ENCODE measurements around the gene ZBP1.

The ZBP1 gene

GRCh38 chr20:57587278-57587988, 32.8 kb downstream of the ZBP1 start:
- H3K4me2 ChIP-seq, result no peak overlapping the region
- no peak overlapping the region for H3K4me3 ChIP-seq (IDR thresholded peaks at IDR 0.05; ENCODE audit: insufficient read depth, low read depth, low read length)
- H3K27ac ChIP-seq, result no peak overlapping the region
- H3K9ac ChIP-seq, result no peak overlapping the region
- H3K79me2 ChIP-seq (ENCODE audit: insufficient read depth, low read depth), result no peaks in the 10 kb centered on the region
- no peak overlapping the region for H2AFZ ChIP-seq (ENCODE audit: low read depth)
- H3K36me3 ChIP-seq (ENCODE audit: insufficient read depth), result no peaks in the 10 kb centered on the region
- no peak for TF ChIP-seq CTCF (conservative IDR thresholded peaks at IDR 0.05; ENCODE audit: low read depth, low read length)
- H3K4me1 ChIP-seq (ENCODE audit: low read depth, poor library complexity, severe bottlenecking), result no peaks in the 10 kb centered on the region
- H3K27me3 ChIP-seq (ENCODE audit: insufficient read depth, low read depth), result peaks cover 72% of the 10 kb centered on the region
- H4K20me1 ChIP-seq (ENCODE audit: insufficient read depth), result no peaks in the 10 kb centered on the region

- H4K20me1 ChIP-seq (ENCODE audit: insufficient read depth), result no peaks in the 10 kb centered on the region
- no peak overlapping the region for H3K9ac ChIP-seq
- H3K27me3 ChIP-seq (ENCODE audit: insufficient read depth, low read depth), result peaks cover 77% of the 10 kb centered on the region
- no peaks in the 10 kb centered on the region for H3K36me3 ChIP-seq (ENCODE audit: insufficient read depth)
- no peaks in the 10 kb centered on the region for H3K79me2 ChIP-seq (ENCODE audit: insufficient read depth, low read depth)
- no peak overlapping the region for H3K4me3 ChIP-seq (IDR thresholded peaks at IDR 0.05; ENCODE audit: insufficient read depth, low read depth, low read length)
- H3K27ac ChIP-seq, result no peak overlapping the region
- H2AFZ ChIP-seq (ENCODE audit: low read depth), result no peak overlapping the region
- H3K4me2 ChIP-seq, result no peak overlapping the region
- H3K4me1 ChIP-seq (ENCODE audit: low read depth, poor library complexity, severe bottlenecking), result no peaks in the 10 kb centered on the region
- no peak for TF ChIP-seq CTCF (conservative IDR thresholded peaks at IDR 0.05; ENCODE audit: low read depth, low read length)
These were observed 33.3 kb downstream of the ZBP1 start for GRCh38 chr20:57586943-57587277.

GRCh38 chr20:57586370-57586793, 33.8 kb downstream of the ZBP1 start:
- Histone ChIP-seq H3K4me2 (no peak overlapping the region), H3K79me2 (ENCODE audit: insufficient read depth, low read depth) (no peaks in the 10 kb centered on the region), H3K4me3 (IDR thresholded peaks at IDR 0.05; ENCODE audit: insufficient read depth, low read depth, low read length) (no peak overlapping the region), H2AFZ (ENCODE audit: low read depth) (no peak overlapping the region), H3K27me3 (ENCODE audit: insufficient read depth, low read depth) (peaks cover 77% of the 10 kb centered on the region), H3K36me3 (ENCODE audit: insufficient read depth) (no peaks in the 10 kb centered on the region), H4K20me1 (ENCODE audit: insufficient read depth) (no peaks in the 10 kb centered on the region), H3K9ac (no peak overlapping the region), H3K4me1 (ENCODE audit: low read depth, poor library complexity, severe bottlenecking) (no peaks in the 10 kb centered on the region), H3K27ac (no peak overlapping the region)
- TF ChIP-seq CTCF (conservative IDR thresholded peaks at IDR 0.05; ENCODE audit: low read depth, low read length), result no peak

- Histone ChIP-seq H3K9ac (no peak overlapping the region), H3K27me3 (ENCODE audit: insufficient read depth, low read depth) (peaks cover 81% of the 10 kb centered on the region), H3K4me1 (ENCODE audit: low read depth, poor library complexity, severe bottlenecking) (no peaks in the 10 kb centered on the region), H3K4me3 (IDR thresholded peaks at IDR 0.05; ENCODE audit: insufficient read depth, low read depth, low read length) (no peak overlapping the region), H3K27ac (no peak overlapping the region), H3K4me2 (no peak overlapping the region), H3K36me3 (ENCODE audit: insufficient read depth) (no peaks in the 10 kb centered on the region), H4K20me1 (ENCODE audit: insufficient read depth) (no peaks in the 10 kb centered on the region), H3K79me2 (ENCODE audit: insufficient read depth, low read depth) (no peaks in the 10 kb centered on the region), H2AFZ (ENCODE audit: low read depth) (no peak overlapping the region)
- no peak for TF ChIP-seq CTCF (conservative IDR thresholded peaks at IDR 0.05; ENCODE audit: low read depth, low read length)
These were observed 34.6 kb downstream of the ZBP1 start for GRCh38 chr20:57585466-57586213.
